ENCODE measurements around the gene GABARAP. TPM values are rescaled to one million over a fixed set of nuclear protein-coding genes. Genes with fewer than 3 reads are reported as not detected.

GABARAP gene
- total RNA-seq, 1 donor from 2014 or later = 120 TPM

- no peak for DNase-seq (ENCODE audit: low read depth, low spot score)
Measured at GRCh38 chr17:7208754-7209460, 33.3 kb downstream of the GABARAP start.

- DNase-seq (ENCODE audit: low read depth, low spot score) = no peak
Measured at GRCh38 chr17:7208027-7208571, 34.1 kb downstream of the GABARAP start.

- no peak for DNase-seq (ENCODE audit: low read depth, low spot score)
Measured at GRCh38 chr17:7207120-7208001, 34.9 kb downstream of the GABARAP start.

GRCh38 chr17:7205561-7205960, 36.7 kb downstream of the GABARAP start:
- DNase-seq (ENCODE audit: low read depth, low spot score) = no peak

- DNase-seq (ENCODE audit: low read depth, low spot score) = no peak
Measured at GRCh38 chr17:7204828-7205461, 37.3 kb downstream of the GABARAP start.

DNA sequence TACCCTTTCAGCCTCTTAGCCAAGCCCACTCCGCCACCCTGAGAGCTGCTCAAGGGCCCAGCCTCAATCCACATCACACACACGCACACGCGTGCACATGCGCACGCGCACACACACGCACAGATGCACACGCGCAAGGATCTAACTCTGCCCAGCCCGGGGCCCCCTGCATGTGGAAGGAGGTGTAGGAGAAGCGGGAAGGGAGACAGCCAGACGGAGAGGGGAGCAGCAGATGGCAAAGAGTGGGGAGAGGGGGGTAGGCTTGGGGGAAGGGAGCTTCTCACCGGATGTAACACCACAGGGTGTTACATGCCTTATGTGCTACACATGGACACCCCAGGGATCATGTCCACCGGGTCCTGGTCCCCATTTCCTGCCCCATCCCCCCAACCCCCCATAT, 37.9 kb downstream of the GABARAP start:
- no peak for DNase-seq (ENCODE audit: low read depth, low spot score)

DNA sequence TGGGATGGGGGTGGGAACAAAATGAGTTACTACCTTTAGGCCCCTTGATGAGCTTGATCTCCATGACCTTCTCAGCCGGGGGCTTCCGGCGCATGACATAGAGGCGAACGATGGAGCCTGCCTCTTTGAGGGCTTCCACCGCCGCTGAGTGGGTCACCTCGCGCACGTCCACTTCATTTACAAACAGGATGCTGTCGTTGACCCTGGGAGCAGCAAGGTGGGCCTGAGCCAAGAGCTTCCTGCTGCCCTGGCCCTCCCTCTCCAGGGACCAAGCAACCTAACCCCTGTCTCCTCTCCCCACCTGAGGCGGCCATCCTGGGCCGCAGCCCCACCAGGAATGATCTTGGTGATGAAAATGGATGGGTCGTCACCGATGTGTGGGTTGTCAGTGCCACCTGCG, 38.9 kb downstream of the GABARAP start:
- no peak for DNase-seq (ENCODE audit: low read depth, low spot score)

GRCh38 chr17:7196651-7197401, 45.4 kb downstream of the GABARAP start:
- DNase-seq (ENCODE audit: low read depth, low spot score) = no peak

DNA sequence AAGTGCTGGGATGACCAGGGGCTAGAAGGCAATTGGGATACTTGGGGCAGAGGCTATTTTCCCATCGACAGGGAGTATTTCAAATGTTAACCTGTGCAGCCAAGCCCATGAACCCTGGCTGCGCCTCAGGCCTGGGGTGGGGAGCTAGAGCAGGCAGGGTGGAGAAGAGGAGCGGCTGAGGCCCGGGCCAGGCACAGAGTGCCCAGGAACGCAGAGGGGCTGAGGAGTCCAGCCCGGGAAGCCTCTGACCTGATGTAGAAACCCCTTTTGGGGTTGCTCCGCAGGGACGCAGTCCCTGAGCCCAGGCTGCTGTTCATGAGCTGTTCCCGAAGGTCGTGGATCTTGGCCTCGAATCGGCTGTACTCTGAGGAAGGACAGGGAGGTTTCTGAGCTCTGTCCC, 46.3 kb downstream of the GABARAP start:
- DNase-seq (ENCODE audit: low read depth, low spot score) = no peak

DNA sequence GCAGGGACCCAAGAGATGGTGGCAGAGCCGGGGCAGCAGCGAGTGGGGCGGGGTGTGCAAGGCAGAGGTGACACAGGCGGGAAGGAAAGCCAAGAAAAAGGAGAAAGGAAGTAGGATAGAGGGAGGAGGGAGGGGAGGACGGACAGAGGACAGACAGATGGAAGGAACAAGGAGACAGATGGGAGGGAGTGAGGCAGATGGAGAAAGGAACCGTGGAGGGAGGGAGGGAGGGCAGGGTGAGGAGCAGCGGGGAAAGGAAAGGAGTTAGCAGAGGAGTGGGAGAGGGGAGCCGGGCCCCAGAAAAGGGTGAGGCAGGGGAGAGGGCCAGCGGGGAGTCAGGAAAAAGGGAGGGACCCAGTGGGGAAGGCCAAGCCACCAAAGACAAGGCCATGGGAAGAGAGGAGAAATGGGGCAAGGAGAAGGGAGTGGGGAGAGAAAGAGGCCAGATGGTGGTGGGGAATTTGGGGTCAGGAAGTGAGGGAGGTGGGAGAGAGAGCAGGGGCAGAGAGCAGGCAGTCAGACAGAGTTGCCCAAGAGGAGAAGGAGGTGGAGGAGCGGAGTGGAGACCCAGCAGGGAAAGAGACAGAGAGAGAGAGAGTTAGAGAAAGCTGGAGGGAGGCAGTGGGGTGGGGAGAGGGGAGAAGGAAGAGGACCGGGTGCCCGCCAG, 49.8 kb downstream of the GABARAP start:
- no peak for DNase-seq (ENCODE audit: low read depth, low spot score)

DNA sequence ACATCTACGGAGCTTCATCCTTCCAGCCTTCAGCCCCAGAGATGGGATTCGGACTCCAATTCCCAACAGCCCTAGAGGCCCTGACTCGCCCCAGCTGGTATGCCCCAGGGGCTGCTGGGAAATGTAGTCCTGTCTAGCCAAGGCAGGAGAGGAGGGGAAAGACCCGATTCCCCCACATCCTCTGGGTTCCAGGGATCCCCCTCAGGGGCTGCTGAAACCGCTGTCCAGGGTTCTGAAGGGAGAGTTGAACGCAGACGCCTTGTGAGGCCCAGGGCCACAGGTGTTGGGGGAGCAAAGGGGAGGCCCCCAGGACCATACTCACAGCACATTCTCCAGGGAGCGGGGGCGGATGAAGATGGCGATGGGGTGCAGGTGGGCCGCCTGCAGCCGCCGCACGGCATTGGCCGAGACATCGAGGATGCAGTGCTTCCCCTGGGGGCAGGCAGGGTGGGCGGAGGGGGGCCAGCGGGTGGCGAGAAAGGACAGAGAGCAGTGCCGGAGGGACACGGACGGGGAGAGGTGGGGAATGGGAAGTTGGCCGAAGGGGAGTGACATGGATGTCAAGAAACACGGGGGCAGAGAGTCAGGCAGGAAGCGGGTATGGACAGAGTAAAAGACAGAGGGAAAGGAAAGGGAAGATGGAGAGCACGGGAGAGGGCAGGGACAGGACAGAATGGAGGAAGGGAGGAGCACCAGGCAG, 50.5 kb downstream of the GABARAP start:
- no peak for DNase-seq (ENCODE audit: low read depth, low spot score)

- DNase-seq (ENCODE audit: low read depth, low spot score) = no peak
Measured at GRCh38 chr17:7191069-7191468, 51.2 kb downstream of the GABARAP start.

- no peak for DNase-seq (ENCODE audit: low read depth, low spot score)
Measured at GRCh38 chr17:7190276-7190917, 51.9 kb downstream of the GABARAP start.

Other genes with a start within 250 kb of the GABARAP start
- not detected in 2 replicates for gene ALOX12, start 246.4 kb downstream of the GABARAP start, total RNA-seq
- 54.3 and 60.5 TPM in 2 replicates for gene RNASEK, start 229.8 kb downstream of the GABARAP start, total RNA-seq
- gene BCL6B, start 219.4 kb downstream of the GABARAP start, total RNA-seq = 101 and 117 TPM in 2 replicates
- 0.92 and 1.4 TPM in 2 replicates for gene SLC16A13, start 206.4 kb downstream of the GABARAP start, total RNA-seq
- 0.26 and 0.78 TPM in 2 replicates for gene SLC16A11, start 198.4 kb downstream of the GABARAP start, total RNA-seq
- 0.07 and 0.14 TPM in 2 replicates for gene CLEC10A, start 162.2 kb downstream of the GABARAP start, total RNA-seq
- gene ASGR2, start 127.6 kb downstream of the GABARAP start, total RNA-seq = not detected in 2 replicates
- gene ASGR1, start 63.1 kb downstream of the GABARAP start, total RNA-seq = 10.6 and 16.4 TPM in 2 replicates
- 11.3 and 12.5 TPM in 2 replicates for gene DLG4, start 22.6 kb downstream of the GABARAP start, total RNA-seq
- 184 and 219 TPM in 2 replicates for gene ACADVL, start 22.5 kb downstream of the GABARAP start, total RNA-seq
- 35.2 and 40.4 TPM in 2 replicates for gene DVL2, start 7.9 kb downstream of the GABARAP start, total RNA-seq
- 47.1 and 49.1 TPM in 2 replicates for gene PHF23, start 3.0 kb downstream of the GABARAP start, total RNA-seq
- gene CTDNEP1, start 9.3 kb upstream of the GABARAP start, total RNA-seq = 28.8 and 30.7 TPM in 2 replicates
- gene ELP5, start 9.8 kb upstream of the GABARAP start, total RNA-seq = 38.2 and 42.3 TPM in 2 replicates
- 20.7 and 26.8 TPM in 2 replicates for gene CLDN7, start 20.0 kb upstream of the GABARAP start, total RNA-seq
- gene SLC2A4, start 39.3 kb upstream of the GABARAP start, total RNA-seq = 0.07 and 0.11 TPM in 2 replicates
- gene YBX2, start 52.2 kb upstream of the GABARAP start, total RNA-seq = 0.07 and 0.32 TPM in 2 replicates
- 799 and 805 TPM in 2 replicates for gene EIF5A, start 65.2 kb upstream of the GABARAP start, total RNA-seq
- gene GPS2, start 72.9 kb upstream of the GABARAP start, total RNA-seq = 24.8 and 41.6 TPM in 2 replicates
- 14.4 and 28.3 TPM in 2 replicates for gene NEURL4, start 86.9 kb upstream of the GABARAP start, total RNA-seq
- gene ACAP1, start 94.1 kb upstream of the GABARAP start, total RNA-seq = 0.53 TPM in 1 of 2 replicates, not detected in the other
- gene KCTD11, start 109.7 kb upstream of the GABARAP start, total RNA-seq = 2.5 and 4.0 TPM in 2 replicates
- gene TMEM95, start 112.7 kb upstream of the GABARAP start, total RNA-seq = not detected in 2 replicates
- 0.26 and 0.60 TPM in 2 replicates for gene TNK1, start 138.6 kb upstream of the GABARAP start, total RNA-seq
- 17.5 and 18.7 TPM in 2 replicates for gene PLSCR3, start 152.1 kb upstream of the GABARAP start, total RNA-seq
- gene TMEM256, start 161.6 kb upstream of the GABARAP start, total RNA-seq = 56.9 and 189 TPM in 2 replicates
- 1.7 and 2.6 TPM in 2 replicates for gene NLGN2, start 165.4 kb upstream of the GABARAP start, total RNA-seq
- gene SPEM1, start 177.9 kb upstream of the GABARAP start, total RNA-seq = not detected in 2 replicates
- not detected in 2 replicates for gene SPEM2, start 183.2 kb upstream of the GABARAP start, total RNA-seq
- gene SPEM3, start 186.4 kb upstream of the GABARAP start, total RNA-seq = not detected in 2 replicates
- 5.2 and 7.3 TPM in 2 replicates for gene TMEM102, start 193.0 kb upstream of the GABARAP start, total RNA-seq
- gene FGF11, start 197.1 kb upstream of the GABARAP start, total RNA-seq = 0.42 and 0.73 TPM in 2 replicates
- gene CHRNB1, start 202.6 kb upstream of the GABARAP start, total RNA-seq = 7.1 and 7.5 TPM in 2 replicates
- gene ZBTB4, start 237.2 kb upstream of the GABARAP start, total RNA-seq = 10.8 and 11.2 TPM in 2 replicates
- not detected in 2 replicates for gene SLC35G6, start 239.0 kb upstream of the GABARAP start, total RNA-seq
- 65.3 and 93.4 TPM in 2 replicates for gene POLR2A, start 241.9 kb upstream of the GABARAP start, total RNA-seq